Measurements from ENCODE around the gene CNTN1.

GRCh38 chr12:40993158-40993557 lies 300.9 kb downstream of the CNTN1 start:
- no peak for TF ChIP-seq LEF1 (IDR thresholded peaks at IDR 0.05; ENCODE audit: borderline replicate concordance)
- TF ChIP-seq FOXA1 (IDR thresholded peaks at IDR 0.05): no peak
- TF ChIP-seq NFRKB (IDR thresholded peaks at IDR 0.05): no peak
- TF ChIP-seq ZNF384 (IDR thresholded peaks at IDR 0.05): no peak
- TF ChIP-seq ELF4 (IDR thresholded peaks at IDR 0.05): no peak
- TF ChIP-seq, protein P1, sequence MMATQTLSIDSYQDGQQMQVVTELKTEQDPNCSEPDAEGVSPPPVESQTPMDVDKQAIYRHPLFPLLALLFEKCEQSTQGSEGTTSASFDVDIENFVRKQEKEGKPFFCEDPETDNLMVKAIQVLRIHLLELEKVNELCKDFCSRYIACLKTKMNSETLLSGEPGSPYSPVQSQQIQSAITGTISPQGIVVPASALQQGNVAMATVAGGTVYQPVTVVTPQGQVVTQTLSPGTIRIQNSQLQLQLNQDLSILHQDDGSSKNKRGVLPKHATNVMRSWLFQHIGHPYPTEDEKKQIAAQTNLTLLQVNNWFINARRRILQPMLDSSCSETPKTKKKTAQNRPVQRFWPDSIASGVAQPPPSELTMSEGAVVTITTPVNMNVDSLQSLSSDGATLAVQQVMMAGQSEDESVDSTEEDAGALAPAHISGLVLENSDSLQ (IDR thresholded peaks at IDR 0.05): no peak
- no peak for TF ChIP-seq ARNT (IDR thresholded peaks at IDR 0.05)
- no peak for TF ChIP-seq SP1 (IDR thresholded peaks at IDR 0.05)
- TF ChIP-seq FOXK2 (IDR thresholded peaks at IDR 0.05): no peak
- TF ChIP-seq BHLHE40 (IDR thresholded peaks at IDR 0.05; ENCODE audit: borderline replicate concordance): no peak
- TF ChIP-seq SUZ12 (IDR thresholded peaks at IDR 0.05): no peak

Measured in HEK293T (cell line).